CD14-positive monocyte (primary cell): ENCODE data around the gene NGRN. TPM values are rescaled to one million over a fixed set of nuclear protein-coding genes. Genes with fewer than 3 reads are reported as not detected.

Source experiments
- DNase-seq, 3 donors: peaks; one replicate each; pipeline ENCODE4 v3.0.0-alpha.2; 2011 to 2022
- H2AFZ ChIP-seq: 2 replicates; pipeline ENCODE4 v1.6.0; 2012; ENCODE audit warnings: mild to moderate bottlenecking, low read depth, low read length, inconsistent platforms; ENCODE audit not compliant: insufficient read depth, poor library complexity, severe bottlenecking
- H3K27ac ChIP-seq, 2 donors: 1 replicate in 1 of 2; 2 replicates in 1 of 2; pipeline ENCODE4 v1.5.1; 2012 to 2013; ENCODE audit warnings: low read length in 2 of 2, control low read depth in 1 of 2, inconsistent platforms in 1 of 2, low read depth in 1 of 2, mild to moderate bottlenecking in 1 of 2
- H3K27me3 ChIP-seq, 2 donors: one replicate each; pipeline versions ENCODE4 v1.6.0 to v1.6.1; 2011 to 2013; ENCODE audit warnings: low read length in 2 of 2; ENCODE audit not compliant: control insufficient read depth in 2 of 2, insufficient read depth in 2 of 2
- H3K36me3 ChIP-seq, 2 donors: replicated peaks in 1 of 2; 1 replicate in 1 of 2; 2 replicates in 1 of 2; pipeline versions ENCODE4 v1.5.1 to v1.6.1; 2012 to 2013; ENCODE audit warnings: low read length in 2 of 2, control low read depth in 1 of 2, inconsistent platforms in 1 of 2, mild to moderate bottlenecking in 1 of 2; ENCODE audit not compliant: insufficient read depth in 2 of 2, control insufficient read depth in 1 of 2
- H3K4me1 ChIP-seq, 2 donors: 1 replicate in 1 of 2; 2 replicates in 1 of 2; pipeline versions ENCODE4 v1.5.1 to v1.6.1; 2012 to 2013; ENCODE audit warnings: low read length in 2 of 2, control low read depth in 1 of 2, inconsistent platforms in 1 of 2, mild to moderate bottlenecking in 1 of 2, moderate library complexity in 1 of 2; ENCODE audit not compliant: insufficient read depth in 2 of 2, control insufficient read depth in 1 of 2
- H3K4me2 ChIP-seq: replicated peaks from 2 replicates; pipeline ENCODE3; 2012; ENCODE audit warnings: low read length, moderate library complexity, mild to moderate bottlenecking; ENCODE audit not compliant: poor library complexity, severe bottlenecking; ENCODE audit errors: extremely low read depth
- H3K4me3 ChIP-seq, 3 experiments: fragments of 200-600 bp in 1 of 3; sonication (generic) in 1 of 3; replicated peaks in 1 of 3; 1 replicate in 2 of 3; 2 replicates in 1 of 3; pipeline ENCODE4 v1.5.1; 2011 to 2013; ENCODE audit warnings: low read length in 3 of 3, mild to moderate bottlenecking in 3 of 3, control low read depth in 2 of 3, low read depth in 2 of 3, inconsistent platforms in 1 of 3, moderate library complexity in 1 of 3
- H3K79me2 ChIP-seq: 2 replicates; pipeline ENCODE4 v1.6.0; 2012; ENCODE audit warnings: mild to moderate bottlenecking, control low read depth, inconsistent platforms, low read length, moderate library complexity; ENCODE audit not compliant: insufficient read depth
- H3K9ac ChIP-seq: 2 replicates; pipeline ENCODE4 v1.6.0; 2017; ENCODE audit warnings: low read length, mild to moderate bottlenecking; ENCODE audit not compliant: insufficient read depth, poor library complexity, severe bottlenecking
- H3K9me3 ChIP-seq, 2 donors: replicated peaks in 1 of 2; 1 replicate in 1 of 2; 2 replicates in 1 of 2; pipeline versions ENCODE4 v1.5.1 to v1.6.1; 2012 to 2013; ENCODE audit warnings: low read length in 2 of 2, control low read depth in 1 of 2; ENCODE audit not compliant: control insufficient read depth in 1 of 2, insufficient read depth in 1 of 2
- H4K20me1 ChIP-seq: 2 replicates; pipeline ENCODE4 v1.6.0; 2012; ENCODE audit warnings: mild to moderate bottlenecking, low read length, control low read depth, moderate library complexity; ENCODE audit not compliant: insufficient read depth
- H3K27ac Mint-ChIP-seq, 7 donors: one replicate each; pipeline ENCODE4 v1.8.0; 2020; ENCODE audit warnings: mild to moderate bottlenecking in 7 of 7, mixed read lengths in 7 of 7, moderate library complexity in 6 of 7, inconsistent platforms in 2 of 7
- H3K27me3 Mint-ChIP-seq, 3 donors: one replicate each; pipeline ENCODE4 v1.8.0; 2021 to 2022; ENCODE audit warnings: low read depth in 3 of 3, mild to moderate bottlenecking in 3 of 3, mixed read lengths in 3 of 3, moderate library complexity in 3 of 3, inconsistent platforms in 1 of 3
- H3K36me3 Mint-ChIP-seq, 2 donors: one replicate each; pipeline ENCODE4 v1.8.0; 2020; ENCODE audit warnings: mixed read lengths in 2 of 2, inconsistent platforms in 1 of 2, mild to moderate bottlenecking in 1 of 2
- H3K4me1 Mint-ChIP-seq: one replicate; pipeline ENCODE4 v1.8.0; 2020; ENCODE audit warnings: mild to moderate bottlenecking, mixed read lengths
- H3K4me3 Mint-ChIP-seq, 2 donors: one replicate each; pipeline ENCODE4 v1.8.0; 2020; ENCODE audit warnings: mild to moderate bottlenecking in 2 of 2, mixed read lengths in 2 of 2, moderate library complexity in 1 of 2
- H3K9me3 Mint-ChIP-seq, 7 donors: one replicate each; pipeline ENCODE4 v1.8.0; 2020 to 2022; ENCODE audit warnings: mixed read lengths in 7 of 7, mild to moderate bottlenecking in 6 of 7, moderate library complexity in 6 of 7, inconsistent platforms in 2 of 7
- WGBS: methylation state at CpG from one replicate; pipeline ENCODE4 v1.1.5; 2013; ENCODE audit warnings: missing lambda C conversion rate; ENCODE audit not compliant: insufficient coverage; 5-methylcytosine and 5-hydroxymethylcytosine counted together
- intact Hi-C, 2 donors: fragments of 100-400 bp; cut with micrococcal nuclease; formaldehyde crosslinking; loops; one replicate each; pipeline versions ENCODE4 v1.15.0 to v1.15.1; 2023
- polyA plus RNA-seq, 3 donors: library from polyadenylated mRNA; depleted of rRNA in 1 of 3; unstranded in 2 of 3; stranded (reverse) in 1 of 3; fragments of 300-500 nt in 2 of 3; fragments of >200 nt in 1 of 3; fragmentation: Illumina TruSeq in 2 of 3; gene quantifications; 1 replicate in 2 of 3; 2 replicates in 1 of 3; pipeline ENCODE4 v1.2.3, GENCODE V29; 2012 to 2021
- TF ChIP-seq, protein P1 (sequence below): fragments of 200-600 bp; IDR thresholded peaks from one replicate; pipeline ENCODE4 v1.8.0; 2022; ENCODE audit warnings: antibody characterized with exemption, mild to moderate bottlenecking

Gene NGRN
- polyA plus RNA-seq, 3 donors, result 14.4 to 20.3 (median 18.9) TPM

DNA sequence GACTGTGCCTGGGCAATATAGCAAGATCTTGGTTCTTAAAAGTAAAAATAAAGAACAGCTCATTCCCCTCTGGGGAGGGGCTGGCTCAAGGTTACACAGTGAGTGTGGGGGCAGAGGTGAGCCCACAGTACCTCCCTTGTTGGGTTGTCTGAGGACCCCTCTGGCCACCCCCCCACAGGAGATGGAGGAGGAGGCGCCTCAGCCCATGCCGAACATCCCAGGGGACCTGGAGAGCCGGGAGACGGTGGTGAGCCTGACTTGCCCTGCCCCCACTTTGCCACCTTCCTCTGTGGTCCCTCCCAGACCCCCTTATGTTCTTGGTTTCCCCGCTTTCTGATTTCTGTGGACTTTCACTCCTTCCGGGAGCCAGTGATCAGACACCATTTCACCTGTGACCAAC lies 28.7 kb downstream of the NGRN start:
- Histone ChIP-seq H2AFZ (no peak overlapping the region), H4K20me1 (no peaks in the 10 kb centered on the region), H3K27me3 (no peaks in the 10 kb centered on the region), H3K9me3 (no peaks in the 10 kb centered on the region), H3K27ac (no peak overlapping the region), H3K36me3 (no peaks in the 10 kb centered on the region), H3K79me2 (no peaks in the 10 kb centered on the region), H3K4me1 (peaks cover 0 to 5% of the 10 kb centered on the region in 2 donors), H3K9ac (no peak overlapping the region), H3K4me3 (no peak overlapping the region), H3K4me2 (no peak overlapping the region)
- peaks cover 0 to 8% (median 2%) of the 10 kb centered on the region in 3 donors for H3K27me3 Mint-ChIP-seq
- H3K4me1 Mint-ChIP-seq, result peaks cover 4% of the 10 kb centered on the region
- DNase-seq, result no peak
- H3K9me3 Mint-ChIP-seq, result no peaks in the 10 kb centered on the region
- WGBS, result 97% methylated on average over 6 of the region's 6 CpGs
- H3K36me3 Mint-ChIP-seq, result no peaks in the 10 kb centered on the region
- H3K27ac Mint-ChIP-seq, result no peak overlapping the region
- TF ChIP-seq, protein P1, sequence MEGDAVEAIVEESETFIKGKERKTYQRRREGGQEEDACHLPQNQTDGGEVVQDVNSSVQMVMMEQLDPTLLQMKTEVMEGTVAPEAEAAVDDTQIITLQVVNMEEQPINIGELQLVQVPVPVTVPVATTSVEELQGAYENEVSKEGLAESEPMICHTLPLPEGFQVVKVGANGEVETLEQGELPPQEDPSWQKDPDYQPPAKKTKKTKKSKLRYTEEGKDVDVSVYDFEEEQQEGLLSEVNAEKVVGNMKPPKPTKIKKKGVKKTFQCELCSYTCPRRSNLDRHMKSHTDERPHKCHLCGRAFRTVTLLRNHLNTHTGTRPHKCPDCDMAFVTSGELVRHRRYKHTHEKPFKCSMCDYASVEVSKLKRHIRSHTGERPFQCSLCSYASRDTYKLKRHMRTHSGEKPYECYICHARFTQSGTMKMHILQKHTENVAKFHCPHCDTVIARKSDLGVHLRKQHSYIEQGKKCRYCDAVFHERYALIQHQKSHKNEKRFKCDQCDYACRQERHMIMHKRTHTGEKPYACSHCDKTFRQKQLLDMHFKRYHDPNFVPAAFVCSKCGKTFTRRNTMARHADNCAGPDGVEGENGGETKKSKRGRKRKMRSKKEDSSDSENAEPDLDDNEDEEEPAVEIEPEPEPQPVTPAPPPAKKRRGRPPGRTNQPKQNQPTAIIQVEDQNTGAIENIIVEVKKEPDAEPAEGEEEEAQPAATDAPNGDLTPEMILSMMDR, result no peak
- intact Hi-C loops, result no loop called here
- no peak overlapping the region for H3K4me3 Mint-ChIP-seq

DNA sequence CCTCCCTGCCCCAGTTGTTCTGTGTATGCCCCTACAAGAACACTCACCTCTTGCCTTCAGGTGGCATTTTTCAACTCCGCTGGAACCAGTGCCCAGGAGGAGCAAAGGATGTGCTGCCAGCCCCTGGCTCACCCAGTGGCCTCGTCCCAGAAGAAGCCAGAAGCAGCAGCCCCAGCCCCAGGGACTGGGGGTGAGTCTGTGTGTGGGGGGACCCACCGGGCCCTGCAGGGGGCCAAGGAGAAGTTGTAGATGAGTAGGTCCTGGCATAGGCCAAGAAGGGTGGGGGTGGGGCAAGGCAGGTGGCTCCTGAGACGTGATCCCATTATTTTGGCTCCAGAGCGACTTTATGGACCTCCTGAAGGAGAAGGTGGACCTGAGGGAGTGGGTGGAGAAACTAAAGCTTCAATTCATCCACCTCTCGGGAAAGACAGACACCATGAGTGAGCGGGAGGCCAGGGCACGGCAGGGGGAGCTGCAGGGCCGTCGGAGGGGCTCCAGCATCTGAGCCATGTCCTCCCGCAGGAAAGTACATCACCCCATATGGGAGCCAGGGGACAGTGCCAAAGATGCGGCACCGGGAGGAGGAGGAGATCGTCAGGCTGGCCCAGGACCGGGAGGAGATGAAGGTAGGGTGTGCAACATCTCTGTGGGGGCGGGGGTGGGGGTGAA lies 29.3 kb downstream of the NGRN start:
- Histone ChIP-seq H3K36me3 (no peaks in the 10 kb centered on the region), H3K4me3 (no peak overlapping the region), H3K4me2 (no peak overlapping the region), H4K20me1 (no peaks in the 10 kb centered on the region), H3K4me1 (peaks cover 0 to 5% of the 10 kb centered on the region in 2 donors), H2AFZ (no peak overlapping the region), H3K79me2 (no peaks in the 10 kb centered on the region), H3K27me3 (no peaks in the 10 kb centered on the region), H3K27ac (no peak overlapping the region), H3K9ac (no peak overlapping the region), H3K9me3 (no peaks in the 10 kb centered on the region)
- Mint-ChIP-seq H3K27me3 (peaks cover 0 to 8% (median 2%) of the 10 kb centered on the region in 3 donors), H3K27ac (no peak overlapping the region), H3K4me3 (no peak overlapping the region), H3K9me3 (no peaks in the 10 kb centered on the region), H3K4me1 (peaks cover 4% of the 10 kb centered on the region), H3K36me3 (no peaks in the 10 kb centered on the region)
- intact Hi-C loops, result no loop called here
- DNase-seq, result no peak
- TF ChIP-seq, protein P1, result no peak
- WGBS, result 97% methylated on average over 7 of the region's 16 CpGs
